AG09309 (cell line): Measurements from ENCODE around the gene PTDSS2.

Experiments used
- DNase-seq: peaks from one replicate; pipeline ENCODE4 v3.0.0-alpha.2; 2010; ENCODE audit warnings: low read depth
- H3K4me3 ChIP-seq: 2 replicates; pipeline ENCODE4 v1.5.1; 2011; ENCODE audit warnings: mild to moderate bottlenecking, low read depth, low read length, moderate library complexity; ENCODE audit not compliant: control insufficient read depth
- TF ChIP-seq, protein P1 (sequence below): IDR thresholded peaks from 2 replicates; pipeline ENCODE4 v1.5.1; 2011; ENCODE audit warnings: mild to moderate bottlenecking, low read depth, low read length, inconsistent platforms; ENCODE audit not compliant: insufficient read depth, control insufficient read depth; ENCODE audit errors: missing control alignments

Gene PTDSS2

DNA sequence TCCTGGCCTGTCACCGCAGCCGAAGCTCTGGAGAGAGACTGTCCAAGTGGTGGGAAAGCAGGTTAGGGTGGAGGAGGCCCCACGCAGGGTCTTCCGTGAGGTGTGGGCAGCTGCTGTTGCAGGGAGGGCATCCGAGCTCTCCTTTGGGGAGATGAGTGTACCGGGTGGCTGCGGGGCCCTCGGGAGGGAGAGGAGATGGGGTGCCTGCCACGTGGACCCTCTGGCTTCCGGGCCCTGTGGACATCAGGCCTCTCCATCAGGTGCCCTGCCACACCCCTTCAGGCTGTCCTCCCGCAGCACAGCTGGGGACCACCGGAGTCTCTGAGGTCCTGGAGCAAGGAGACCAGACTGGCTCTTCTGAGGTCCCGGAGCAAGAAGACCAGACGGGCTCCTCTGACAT lies 1.7 kb downstream of the PTDSS2 start:
- peak overlapping the region; percentile 65 for H3K4me3 ChIP-seq
- TF ChIP-seq, protein P1, sequence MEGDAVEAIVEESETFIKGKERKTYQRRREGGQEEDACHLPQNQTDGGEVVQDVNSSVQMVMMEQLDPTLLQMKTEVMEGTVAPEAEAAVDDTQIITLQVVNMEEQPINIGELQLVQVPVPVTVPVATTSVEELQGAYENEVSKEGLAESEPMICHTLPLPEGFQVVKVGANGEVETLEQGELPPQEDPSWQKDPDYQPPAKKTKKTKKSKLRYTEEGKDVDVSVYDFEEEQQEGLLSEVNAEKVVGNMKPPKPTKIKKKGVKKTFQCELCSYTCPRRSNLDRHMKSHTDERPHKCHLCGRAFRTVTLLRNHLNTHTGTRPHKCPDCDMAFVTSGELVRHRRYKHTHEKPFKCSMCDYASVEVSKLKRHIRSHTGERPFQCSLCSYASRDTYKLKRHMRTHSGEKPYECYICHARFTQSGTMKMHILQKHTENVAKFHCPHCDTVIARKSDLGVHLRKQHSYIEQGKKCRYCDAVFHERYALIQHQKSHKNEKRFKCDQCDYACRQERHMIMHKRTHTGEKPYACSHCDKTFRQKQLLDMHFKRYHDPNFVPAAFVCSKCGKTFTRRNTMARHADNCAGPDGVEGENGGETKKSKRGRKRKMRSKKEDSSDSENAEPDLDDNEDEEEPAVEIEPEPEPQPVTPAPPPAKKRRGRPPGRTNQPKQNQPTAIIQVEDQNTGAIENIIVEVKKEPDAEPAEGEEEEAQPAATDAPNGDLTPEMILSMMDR = no peak
- DNase-seq = no peak

DNA sequence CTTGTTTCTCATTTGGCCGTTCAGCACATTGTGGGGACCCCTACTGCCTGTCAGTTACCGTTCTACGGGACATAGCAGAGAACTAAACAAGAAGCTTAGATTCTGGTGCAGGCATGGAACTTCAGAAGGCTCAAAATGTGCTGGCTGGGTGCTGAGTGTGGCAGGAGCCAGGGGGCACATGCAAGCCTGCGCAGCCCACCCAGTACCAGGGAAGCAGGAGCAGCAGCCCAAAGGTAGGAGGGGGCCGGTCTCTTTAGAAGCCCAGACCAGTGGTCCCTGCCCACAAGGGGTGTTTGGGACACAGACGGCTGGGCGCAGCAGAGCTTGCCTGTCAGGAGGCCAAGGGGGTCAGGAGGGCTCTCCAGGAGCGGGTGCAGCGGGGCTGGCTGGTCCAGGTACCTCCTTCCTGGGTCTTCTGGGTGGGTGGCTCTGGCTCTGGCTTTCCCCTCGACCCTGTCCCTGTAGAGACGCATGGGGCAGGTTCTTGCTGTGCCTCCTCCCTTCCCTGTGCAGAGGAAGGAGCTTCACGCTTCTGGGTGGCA lies 2.2 kb downstream of the PTDSS2 start:
- TF ChIP-seq, protein P1 = no peak
- no peak for DNase-seq
- H3K4me3 ChIP-seq = no peak overlapping the region

DNA sequence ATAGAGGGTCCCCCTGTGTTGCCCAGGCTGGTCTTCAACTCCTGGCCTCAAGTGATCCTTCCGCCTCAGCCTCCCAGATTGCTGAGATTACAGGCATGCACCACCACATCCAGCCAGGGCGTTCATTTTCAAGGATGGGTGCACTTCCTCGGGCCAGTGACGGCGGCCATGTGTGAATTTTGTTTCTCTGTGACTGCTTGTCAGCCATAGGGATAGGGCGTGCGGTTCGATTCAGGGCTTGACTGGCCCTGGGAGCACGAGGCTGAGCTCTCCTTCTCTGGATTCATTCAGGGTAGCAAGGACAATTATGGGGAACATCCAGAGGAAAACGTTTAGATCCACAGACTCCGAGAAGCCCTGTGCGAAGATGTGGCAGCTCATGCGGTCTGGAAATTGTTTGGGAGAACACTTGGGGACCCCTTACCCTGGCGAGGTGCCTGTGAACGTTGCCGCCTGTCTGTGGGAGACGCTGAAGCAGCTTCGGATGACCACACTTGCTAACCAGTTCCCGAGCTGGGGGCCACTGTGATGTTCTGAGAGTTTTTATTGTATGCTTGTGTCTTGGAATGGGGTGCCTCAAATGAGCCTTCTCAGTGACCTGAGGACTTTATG lies 2.9 kb downstream of the PTDSS2 start:
- no peak for DNase-seq
- H3K4me3 ChIP-seq = no peak overlapping the region
- TF ChIP-seq, protein P1 = no peak

DNA sequence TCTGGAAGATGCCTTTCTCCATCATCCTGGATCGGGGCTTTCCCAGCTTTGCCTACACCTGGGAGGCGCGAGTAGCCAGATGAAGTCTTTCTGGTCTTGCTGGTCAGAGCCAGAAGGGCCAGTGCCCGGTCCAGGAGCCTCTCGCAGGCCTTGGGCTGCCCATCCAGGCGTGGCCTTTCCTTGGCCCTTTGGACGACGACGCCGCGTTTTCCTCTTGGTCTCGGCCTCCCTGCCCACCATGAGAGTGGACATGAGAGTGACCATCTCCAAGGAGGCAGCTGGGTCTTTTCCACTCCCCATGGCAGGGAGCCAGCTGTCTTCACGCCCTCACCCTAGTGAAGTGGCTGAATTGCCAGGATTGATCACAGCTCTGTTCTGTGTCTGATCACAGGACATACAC lies 3.5 kb downstream of the PTDSS2 start:
- TF ChIP-seq, protein P1 = no peak
- no peak for DNase-seq
- no peak overlapping the region for H3K4me3 ChIP-seq

DNA sequence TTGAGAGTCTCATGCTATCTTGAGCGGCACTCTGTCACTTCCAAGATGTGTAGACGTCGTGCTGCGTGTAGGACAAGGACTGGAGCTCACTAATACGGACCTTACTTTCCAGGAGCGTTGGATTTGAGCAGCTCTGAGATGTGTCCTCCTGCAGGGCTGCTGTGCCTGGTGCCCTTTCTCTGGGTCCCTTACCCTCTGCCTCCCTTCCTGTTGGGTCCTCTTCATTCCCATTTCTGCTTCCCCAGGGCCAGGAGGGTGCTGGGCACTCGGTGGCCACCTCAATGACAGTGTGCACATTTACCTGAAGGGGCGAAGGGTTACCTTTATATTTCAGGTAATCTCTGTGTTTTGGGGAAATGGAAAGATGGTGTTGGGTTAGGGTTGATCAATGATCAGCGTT lies 4.0 kb downstream of the PTDSS2 start:
- TF ChIP-seq, protein P1 = no peak
- no peak overlapping the region for H3K4me3 ChIP-seq
- DNase-seq = no peak

DNA sequence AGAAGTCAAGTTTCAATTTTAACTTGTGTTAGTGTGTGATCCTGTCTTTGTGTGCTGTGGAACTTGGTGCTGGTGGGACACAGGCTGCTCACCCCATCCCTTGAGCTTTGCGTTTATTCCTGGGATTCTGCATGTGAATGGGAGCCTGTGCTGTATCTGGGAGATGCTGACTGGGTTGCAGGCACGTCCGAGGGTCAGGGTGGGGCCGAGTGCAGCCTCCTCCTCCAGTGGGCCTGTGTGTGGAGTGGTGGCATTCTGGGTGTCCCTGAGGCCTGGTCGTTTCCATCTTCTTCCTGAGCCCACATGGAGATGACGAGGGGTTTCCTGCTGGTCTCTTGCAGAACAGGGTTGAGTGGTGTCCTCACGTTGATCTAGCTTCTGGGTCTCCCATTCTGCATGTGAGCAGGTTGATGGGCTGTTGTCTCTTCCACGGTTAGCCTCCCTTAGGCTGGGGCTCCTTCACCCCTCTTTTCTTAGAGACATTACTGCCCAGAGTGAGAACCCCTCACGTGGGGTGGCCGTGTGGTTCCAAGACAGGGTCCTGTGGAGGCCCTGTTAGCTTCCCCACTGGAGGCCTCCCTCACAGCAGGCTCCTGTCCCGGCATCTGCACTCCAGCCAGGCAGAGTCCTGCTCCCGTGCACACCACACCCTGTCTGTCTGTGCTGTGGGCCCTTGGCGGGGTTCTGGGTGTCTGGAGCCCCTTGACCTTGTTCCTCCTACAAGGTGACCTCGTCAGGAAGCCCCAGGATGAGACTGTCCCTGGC lies 4.9 kb downstream of the PTDSS2 start:
- no peak overlapping the region for H3K4me3 ChIP-seq

More for the DNA sequence above, 4.9 kb downstream of the PTDSS2 start:
- TF ChIP-seq, protein P1 = no peak
- no peak for DNase-seq
